Thyroid gland (tissue), 4 donors: ENCODE data around the gene MYOCOS. TPM values are rescaled to one million over a fixed set of nuclear protein-coding genes. Genes with fewer than 3 reads are reported as not detected.

Source experiments
- DNase-seq, 2 donors: peaks; one replicate each; pipeline ENCODE4 v3.0.0-alpha.2; 2019
- H3K27ac ChIP-seq, 3 donors: fragments of 200-600 bp; sonication (generic); 1 replicate in 2 of 3; 2 replicates in 1 of 3; pipeline ENCODE4 v1.5.1; 2016 to 2019; ENCODE audit warnings: mild to moderate bottlenecking in 1 of 3, moderate library complexity in 1 of 3
- H3K27me3 ChIP-seq: fragments of 200-600 bp; sonication (generic); one replicate; pipeline ENCODE4 v1.5.1; 2019
- H3K36me3 ChIP-seq, 2 donors: fragments of 200-600 bp; sonication (generic); one replicate each; pipeline ENCODE4 v1.5.1; 2016 to 2019
- H3K4me1 ChIP-seq, 2 donors: fragments of 200-600 bp; sonication (generic); one replicate each; pipeline ENCODE4 v1.5.1; 2017 to 2019
- H3K4me3 ChIP-seq, 3 donors: fragments of 200-600 bp; sonication (generic); replicated peaks in 1 of 3; 1 replicate in 2 of 3; 2 replicates in 1 of 3; pipeline ENCODE4 v1.5.1; 2016; ENCODE audit warnings: mild to moderate bottlenecking in 1 of 3
- H3K9me3 ChIP-seq: fragments of 200-600 bp; sonication (generic); one replicate; pipeline ENCODE4 v1.5.1; 2017
- POLR2A ChIP-seq, 2 donors: fragments of 450-650 bp; IDR thresholded peaks; one replicate each; pipeline ENCODE4 v1.6.1; 2017; ENCODE audit warnings: antibody characterized with exemption in 2 of 2, mild to moderate bottlenecking in 2 of 2, moderate library complexity in 1 of 2
- WGBS, 2 donors: methylation state at CpG; one replicate each; pipeline ENCODE4 v1.1.5; 2017; 5-methylcytosine and 5-hydroxymethylcytosine counted together
- intact Hi-C: fragments of 100-400 bp; cut with DNase I; formaldehyde crosslinking; loops from one replicate; pipeline ENCODE4 v1.15.1; 2023
- total RNA-seq, 4 donors: library from RNA; depleted of rRNA; stranded (reverse); fragments of >200 nt; gene quantifications; one replicate each; pipeline ENCODE4 v1.2.3, GENCODE V29; 2016
- TF ChIP-seq, protein P1 (sequence below), 6 experiments: fragments of 200-600 bp in 3 of 6; fragments of 450-650 bp in 3 of 6; sonication (generic) in 3 of 6; IDR thresholded peaks; one replicate each; pipeline ENCODE4 v1.5.1; 2016 to 2019; ENCODE audit warnings: antibody characterized with exemption in 6 of 6, mild to moderate bottlenecking in 2 of 6, inconsistent platforms in 1 of 6, moderate library complexity in 1 of 6

Gene MYOCOS
- total RNA-seq, 4 donors from 2014 or later = 1.2 TPM; not detected in 3

DNA sequence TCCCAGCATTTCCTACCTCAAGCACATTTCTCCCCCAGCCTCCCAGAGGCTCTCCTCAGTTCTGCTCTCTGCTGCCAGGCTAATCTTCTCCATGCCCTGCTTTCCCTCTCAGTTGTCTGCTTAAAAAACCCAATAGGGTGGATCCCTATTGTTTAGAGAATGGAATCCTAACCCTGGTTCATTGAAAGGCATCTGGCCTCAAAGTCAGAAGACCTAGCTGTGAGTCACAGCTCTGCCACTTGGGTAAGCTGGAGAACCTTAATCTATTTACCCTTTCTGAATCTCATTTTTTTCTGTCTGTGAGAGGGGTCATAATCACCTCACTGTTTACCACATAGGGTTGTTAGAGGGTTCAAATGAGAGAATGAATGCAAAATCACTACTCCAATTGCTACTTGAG, 42.9 kb downstream of the MYOCOS start:
- Histone ChIP-seq H3K4me3 (no peak overlapping the region), H3K9me3 (no peaks in the 10 kb centered on the region), H3K4me1 (no peaks in the 10 kb centered on the region), H3K27me3 (no peaks in the 10 kb centered on the region), H3K36me3 (no peaks in the 10 kb centered on the region), H3K27ac (no peak overlapping the region)
- TF ChIP-seq, protein P1, sequence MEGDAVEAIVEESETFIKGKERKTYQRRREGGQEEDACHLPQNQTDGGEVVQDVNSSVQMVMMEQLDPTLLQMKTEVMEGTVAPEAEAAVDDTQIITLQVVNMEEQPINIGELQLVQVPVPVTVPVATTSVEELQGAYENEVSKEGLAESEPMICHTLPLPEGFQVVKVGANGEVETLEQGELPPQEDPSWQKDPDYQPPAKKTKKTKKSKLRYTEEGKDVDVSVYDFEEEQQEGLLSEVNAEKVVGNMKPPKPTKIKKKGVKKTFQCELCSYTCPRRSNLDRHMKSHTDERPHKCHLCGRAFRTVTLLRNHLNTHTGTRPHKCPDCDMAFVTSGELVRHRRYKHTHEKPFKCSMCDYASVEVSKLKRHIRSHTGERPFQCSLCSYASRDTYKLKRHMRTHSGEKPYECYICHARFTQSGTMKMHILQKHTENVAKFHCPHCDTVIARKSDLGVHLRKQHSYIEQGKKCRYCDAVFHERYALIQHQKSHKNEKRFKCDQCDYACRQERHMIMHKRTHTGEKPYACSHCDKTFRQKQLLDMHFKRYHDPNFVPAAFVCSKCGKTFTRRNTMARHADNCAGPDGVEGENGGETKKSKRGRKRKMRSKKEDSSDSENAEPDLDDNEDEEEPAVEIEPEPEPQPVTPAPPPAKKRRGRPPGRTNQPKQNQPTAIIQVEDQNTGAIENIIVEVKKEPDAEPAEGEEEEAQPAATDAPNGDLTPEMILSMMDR (IDR thresholded peaks at IDR 0.05) = no peak
- TF ChIP-seq POLR2A (IDR thresholded peaks at IDR 0.05) = no peak
- DNase-seq = no peak
- intact Hi-C loops = no loop called here

DNA sequence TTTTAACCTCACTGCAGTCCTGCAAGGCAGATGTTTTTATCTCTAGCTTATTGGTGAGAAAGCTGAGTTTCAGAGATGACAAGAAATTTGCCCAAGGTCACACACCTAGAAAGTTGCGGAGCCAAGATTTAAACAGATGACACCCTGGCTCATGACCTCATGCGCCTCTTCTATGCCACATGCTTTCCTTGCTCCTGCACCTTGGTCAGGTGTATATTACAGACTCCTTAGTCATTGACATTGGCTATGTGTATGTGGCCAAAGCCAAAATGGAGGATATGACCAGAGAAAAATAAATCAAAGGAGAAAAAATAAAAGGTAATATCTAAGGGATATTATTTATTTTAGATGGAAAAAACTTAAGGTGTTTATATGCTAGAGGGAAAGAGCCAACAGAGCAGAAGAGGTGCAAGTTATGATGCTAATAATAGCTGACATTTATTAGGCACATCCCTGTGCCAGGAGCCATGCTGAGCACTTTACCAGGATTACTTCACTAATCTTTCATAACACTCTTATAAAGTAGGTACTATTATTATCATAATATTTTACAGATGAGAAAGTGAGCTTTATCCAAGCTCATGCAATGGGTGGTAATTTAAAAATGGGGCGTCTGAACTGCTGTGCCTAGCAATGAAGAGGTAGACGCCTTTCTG, 44.2 kb downstream of the MYOCOS start:
- WGBS, 2 donors = 90 to 95% methylated on average over 4 of the region's 4 CpGs
- intact Hi-C loops = no loop called here
- H3K9me3 ChIP-seq = no peaks in the 10 kb centered on the region
- no peak overlapping the region for H3K27ac ChIP-seq
- no peaks in the 10 kb centered on the region for H3K27me3 ChIP-seq
- H3K36me3 ChIP-seq = no peaks in the 10 kb centered on the region
- H3K4me1 ChIP-seq = no peaks in the 10 kb centered on the region
- no peak for DNase-seq
- no peak overlapping the region for H3K4me3 ChIP-seq
- TF ChIP-seq POLR2A (IDR thresholded peaks at IDR 0.05) = no peak
- TF ChIP-seq, protein P1 (IDR thresholded peaks at IDR 0.05) = no peak

DNA sequence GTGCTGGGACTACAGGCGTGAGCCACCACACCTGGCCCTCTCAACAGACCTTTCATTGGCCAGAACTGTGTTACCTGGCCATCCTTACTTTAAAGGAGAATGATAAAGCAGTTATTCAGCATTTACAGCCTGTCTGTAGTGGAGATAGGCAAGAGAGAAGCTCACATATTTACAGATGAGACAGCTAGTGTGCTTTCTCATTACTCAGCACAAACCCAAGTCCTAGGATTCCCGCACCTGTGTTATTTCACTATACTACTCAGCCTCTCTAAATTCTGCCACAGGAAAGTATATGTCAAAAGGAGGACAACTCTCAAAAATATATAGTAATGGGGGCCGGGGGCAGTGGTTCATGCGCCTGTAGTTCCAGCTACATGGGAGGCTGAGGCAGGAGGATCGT, 46.3 kb downstream of the MYOCOS start:
- no peaks in the 10 kb centered on the region for H3K27me3 ChIP-seq
- WGBS, 2 donors = 93 to 99% methylated on average over 5 of the region's 5 CpGs
- TF ChIP-seq, protein P1 (IDR thresholded peaks at IDR 0.05) = no peak
- H3K4me1 ChIP-seq = no peaks in the 10 kb centered on the region
- no peak overlapping the region for H3K27ac ChIP-seq
- no peaks in the 10 kb centered on the region for H3K36me3 ChIP-seq
- no peak for DNase-seq
- no peak overlapping the region for H3K4me3 ChIP-seq
- intact Hi-C loops = no loop called here
- no peaks in the 10 kb centered on the region for H3K9me3 ChIP-seq

DNA sequence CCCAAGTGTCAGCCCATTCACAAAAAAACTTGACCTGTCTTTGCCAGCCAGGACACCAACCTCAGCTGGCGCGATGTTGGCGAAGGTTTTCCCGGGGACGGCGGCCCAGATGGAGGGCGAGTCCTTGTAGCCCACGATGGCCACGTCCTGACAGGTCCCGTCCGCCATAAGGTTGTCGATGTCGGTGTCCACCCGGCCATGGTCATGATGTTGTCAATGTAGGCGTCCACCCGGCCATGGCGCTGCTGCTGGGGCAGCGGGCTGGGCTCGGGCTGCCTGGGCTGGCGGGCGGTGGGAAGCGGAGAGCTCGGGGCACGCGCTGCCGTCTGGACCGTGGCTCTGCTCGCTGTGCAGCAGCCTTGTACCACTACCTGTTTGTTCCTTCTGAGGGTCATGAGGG, 48.7 kb downstream of the MYOCOS start:
- Histone ChIP-seq H3K9me3 (no peaks in the 10 kb centered on the region), H3K4me1 (peaks cover 0 to 7% of the 10 kb centered on the region in 2 donors), H3K27me3 (no peaks in the 10 kb centered on the region), H3K36me3 (no peaks in the 10 kb centered on the region), H3K27ac (no peak overlapping the region), H3K4me3 (no peak overlapping the region)
- 96 to 97% methylated on average over 26 to 28 of the region's 28 CpGs for WGBS, 2 donors
- DNase-seq = no peak
- intact Hi-C loops = no loop called here
- no peak for TF ChIP-seq POLR2A (IDR thresholded peaks at IDR 0.05)
- TF ChIP-seq, protein P1 (IDR thresholded peaks at IDR 0.05) = no peak

DNA sequence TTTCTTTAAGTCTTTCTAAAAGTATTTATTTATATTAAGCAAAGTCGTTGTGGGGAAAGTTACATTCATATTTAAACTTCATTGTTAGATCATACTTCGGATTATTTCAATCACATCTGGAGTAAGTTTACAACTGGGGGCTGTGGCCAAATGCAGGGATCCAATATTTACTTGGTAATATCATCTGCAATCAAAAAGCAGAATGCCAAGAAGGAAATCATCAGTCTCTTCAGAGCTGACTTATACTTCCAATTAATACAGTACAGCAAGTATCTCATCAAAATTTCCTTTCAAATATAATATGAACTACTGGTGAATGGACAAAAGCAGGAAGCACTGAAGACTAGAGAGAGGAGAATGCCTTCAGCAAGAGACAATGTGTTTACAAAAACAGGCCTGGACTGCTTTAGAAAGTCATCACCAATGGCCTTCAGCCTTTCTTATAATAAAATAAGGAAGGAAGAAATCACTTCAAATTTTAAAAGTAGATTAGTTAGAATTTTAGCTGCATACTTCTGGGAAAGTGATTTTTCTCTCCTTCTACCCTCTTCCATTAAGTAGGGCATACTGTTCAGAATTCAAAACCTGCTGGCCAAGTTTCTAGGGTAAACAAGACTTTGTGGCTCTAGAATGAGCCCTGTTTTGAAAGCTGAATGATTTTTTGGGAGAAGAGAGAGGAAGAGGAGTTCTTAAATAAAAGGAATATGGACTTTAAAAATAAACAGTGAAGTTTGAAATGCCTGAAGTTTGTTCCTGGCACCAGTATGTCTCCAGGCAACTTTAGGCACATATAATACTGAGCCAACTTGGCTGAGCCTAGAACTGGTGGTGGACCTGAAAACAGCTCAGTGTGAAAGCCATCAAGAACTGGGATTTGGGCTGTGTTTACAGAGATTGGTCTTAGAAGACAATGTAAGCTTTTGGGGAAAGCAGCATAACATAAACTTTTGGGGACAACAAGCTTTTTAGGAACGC, 52.7 kb downstream of the MYOCOS start:
- no peaks in the 10 kb centered on the region for H3K9me3 ChIP-seq
- no peaks in the 10 kb centered on the region for H3K27me3 ChIP-seq
- TF ChIP-seq POLR2A (IDR thresholded peaks at IDR 0.05) = no peak
- TF ChIP-seq, protein P1 (IDR thresholded peaks at IDR 0.05) = no peak
- intact Hi-C loops = no loop called here
- no peak overlapping the region for H3K27ac ChIP-seq
- peaks cover 0 to 7% of the 10 kb centered on the region in 2 donors for H3K4me1 ChIP-seq
- 74 to 76% methylated on average over 3 of the region's 3 CpGs for WGBS, 2 donors
- H3K4me3 ChIP-seq = no peak overlapping the region
- H3K36me3 ChIP-seq = no peaks in the 10 kb centered on the region
- DNase-seq = no peak
